GM21367 (cell line): ENCODE measurements around the gene CENPA.

ENCODE experiments used
- ATAC-seq: cut with Tn5 transposase; IDR thresholded peaks from one replicate; pipeline ENCODE4 v1.9.1; 2021; ENCODE audit not compliant: unreplicated experiment

Gene CENPA

DNA sequence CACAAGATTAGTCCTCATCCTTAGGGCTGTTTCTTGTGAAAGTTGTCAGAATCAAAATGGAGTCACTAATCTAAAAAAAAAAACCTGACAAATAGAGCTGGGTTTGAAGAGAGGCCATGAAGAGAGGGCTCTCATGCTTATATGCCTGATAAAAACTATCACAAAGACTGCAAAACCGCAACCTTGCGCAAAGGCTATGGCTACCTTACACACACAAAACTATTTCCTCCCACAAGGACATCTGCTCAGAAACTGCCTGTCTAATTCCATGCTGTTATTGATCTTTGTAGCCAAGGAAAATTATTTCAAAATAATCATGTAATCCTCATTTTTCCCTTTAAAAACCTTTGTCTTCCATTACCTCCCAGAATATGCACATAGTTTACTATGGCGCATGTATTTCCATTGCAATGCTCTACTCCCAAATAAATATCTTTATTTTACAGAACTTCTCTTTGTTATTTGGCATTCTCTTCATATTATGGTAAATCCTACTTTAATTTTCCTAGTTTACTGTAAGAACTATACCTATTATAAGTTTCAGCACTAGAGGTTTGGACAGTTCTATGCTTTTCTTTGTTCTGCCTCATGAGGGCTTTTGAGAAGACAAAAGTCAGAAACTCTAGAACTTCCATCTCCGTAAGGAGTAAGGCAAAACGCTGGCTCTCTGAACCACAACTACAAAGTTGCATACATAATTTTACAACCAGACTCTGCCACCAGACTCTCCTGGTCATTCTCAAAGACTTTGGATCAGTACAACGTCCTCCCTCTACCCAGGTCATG, 52.5 kb downstream of the CENPA start:
- ATAC-seq: no peak

GRCh38 chr2:26840937-26841610, 55.2 kb downstream of the CENPA start:
- no peak for ATAC-seq

GRCh38 chr2:26843041-26843440, 57.2 kb downstream of the CENPA start:
- ATAC-seq: no peak
